Testis (tissue), 2 donors: ENCODE data around the gene LRIT3.

Experiments used
- POLR2A ChIP-seq: fragments of 450-650 bp; IDR thresholded peaks from one replicate; pipeline ENCODE4 v1.6.1; 2017; ENCODE audit warnings: antibody characterized with exemption, mild to moderate bottlenecking, moderate library complexity
- TF ChIP-seq, protein P1 (sequence below), 3 experiments: fragments of 450-650 bp in 2 of 3; fragments of 200-600 bp in 1 of 3; sonication (generic) in 1 of 3; IDR thresholded peaks; one replicate each; pipeline ENCODE4 v1.5.1; 2016 to 2019; ENCODE audit warnings: antibody characterized with exemption in 3 of 3, mild to moderate bottlenecking in 2 of 3, moderate library complexity in 1 of 3

DNA sequence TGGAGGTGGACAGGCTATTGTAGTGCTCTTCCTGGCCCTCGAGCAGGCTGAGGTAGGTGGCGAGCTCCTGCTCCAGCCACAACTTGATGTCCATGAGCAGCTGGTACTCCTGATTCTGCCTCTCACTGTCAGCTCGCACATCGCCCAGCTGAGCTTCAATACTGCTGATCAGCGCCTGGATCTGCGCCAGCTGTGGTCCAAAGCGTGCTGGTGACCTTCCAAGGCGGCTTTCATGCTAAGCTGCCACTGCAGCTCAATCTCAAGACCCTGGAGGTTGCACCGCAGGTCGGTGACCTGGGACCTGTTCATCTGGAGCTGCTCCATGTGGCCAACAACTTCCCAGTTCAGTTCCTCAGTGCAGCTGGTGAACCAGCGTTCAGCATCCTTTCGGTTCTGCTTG is 31.2 kb downstream of the LRIT3 start:
- TF ChIP-seq, protein P1, sequence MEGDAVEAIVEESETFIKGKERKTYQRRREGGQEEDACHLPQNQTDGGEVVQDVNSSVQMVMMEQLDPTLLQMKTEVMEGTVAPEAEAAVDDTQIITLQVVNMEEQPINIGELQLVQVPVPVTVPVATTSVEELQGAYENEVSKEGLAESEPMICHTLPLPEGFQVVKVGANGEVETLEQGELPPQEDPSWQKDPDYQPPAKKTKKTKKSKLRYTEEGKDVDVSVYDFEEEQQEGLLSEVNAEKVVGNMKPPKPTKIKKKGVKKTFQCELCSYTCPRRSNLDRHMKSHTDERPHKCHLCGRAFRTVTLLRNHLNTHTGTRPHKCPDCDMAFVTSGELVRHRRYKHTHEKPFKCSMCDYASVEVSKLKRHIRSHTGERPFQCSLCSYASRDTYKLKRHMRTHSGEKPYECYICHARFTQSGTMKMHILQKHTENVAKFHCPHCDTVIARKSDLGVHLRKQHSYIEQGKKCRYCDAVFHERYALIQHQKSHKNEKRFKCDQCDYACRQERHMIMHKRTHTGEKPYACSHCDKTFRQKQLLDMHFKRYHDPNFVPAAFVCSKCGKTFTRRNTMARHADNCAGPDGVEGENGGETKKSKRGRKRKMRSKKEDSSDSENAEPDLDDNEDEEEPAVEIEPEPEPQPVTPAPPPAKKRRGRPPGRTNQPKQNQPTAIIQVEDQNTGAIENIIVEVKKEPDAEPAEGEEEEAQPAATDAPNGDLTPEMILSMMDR (IDR thresholded peaks at IDR 0.05): no peak
- TF ChIP-seq POLR2A: no peak
